NCI-H2171 (cell line): Measurements from ENCODE around the gene NCOA1.
"Not testable (repeated sequence)": the region's sequence is repeated elsewhere in the genome, so short reads cannot be mapped to it uniquely, and the experiment has no call there.

Source experiments
- DNase-seq: peaks from one replicate; lab custom pipeline; 2025; lab: John Stamatoyannopoulos, UW

NCOA1 gene

DNA sequence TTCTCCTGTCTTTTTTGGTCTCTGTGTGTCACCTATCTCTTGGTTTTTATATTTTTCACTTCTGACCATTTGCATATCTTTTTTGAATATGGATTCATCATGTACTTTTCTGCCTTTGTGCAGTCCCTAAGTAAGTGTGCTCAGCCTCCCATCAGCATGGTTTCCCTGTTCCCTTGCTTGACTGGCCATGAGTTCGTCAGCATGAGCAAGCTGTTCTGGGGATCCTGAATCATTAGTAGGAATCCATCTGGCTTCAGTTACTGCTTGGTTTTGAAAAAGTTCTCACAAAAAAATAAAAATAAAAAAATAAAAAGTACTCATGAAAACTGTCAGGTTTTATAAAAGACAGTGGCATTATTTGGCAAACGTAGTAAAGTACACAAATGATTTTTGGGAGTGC lies 144.1 kb downstream of the NCOA1 start:
- DNase-seq: no peak

DNA sequence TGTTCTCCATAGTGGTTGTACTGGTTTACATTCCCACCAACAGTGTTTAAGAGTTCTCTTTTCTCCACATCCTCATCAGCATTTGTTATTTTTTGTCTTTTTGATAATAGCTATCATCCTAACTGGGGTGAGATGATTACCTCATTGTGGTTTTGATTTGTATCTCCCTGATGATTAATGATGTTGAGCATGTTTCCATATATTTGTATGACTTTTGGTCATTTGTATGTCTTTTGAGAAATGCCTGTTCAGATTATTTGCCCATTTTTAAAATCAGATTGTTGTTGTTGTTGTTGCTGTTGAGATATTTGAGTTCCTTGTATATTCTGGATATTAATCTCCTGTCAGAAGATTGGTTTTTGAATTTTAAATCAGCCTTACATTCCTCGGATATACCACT lies 147.5 kb downstream of the NCOA1 start:
- DNase-seq: no peak

DNA sequence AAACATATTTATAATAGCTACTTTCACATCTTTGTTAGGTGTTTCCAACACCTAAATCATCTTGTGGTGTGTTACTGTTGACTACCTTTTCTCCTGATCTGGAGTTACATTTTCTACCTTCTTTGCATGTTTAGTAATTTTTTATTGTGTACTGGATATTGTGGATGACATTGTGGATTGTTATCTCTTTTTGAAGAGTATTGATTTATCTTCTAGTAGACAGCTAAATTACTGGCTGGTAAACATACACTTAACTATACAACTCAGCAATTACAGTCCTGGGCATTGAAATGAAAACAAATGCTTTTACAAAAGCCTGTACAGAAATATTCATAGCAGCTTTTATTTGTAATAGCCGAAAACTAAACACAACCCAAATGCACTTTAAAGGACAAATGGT lies 151.3 kb downstream of the NCOA1 start:
- DNase-seq: no peak

DNA sequence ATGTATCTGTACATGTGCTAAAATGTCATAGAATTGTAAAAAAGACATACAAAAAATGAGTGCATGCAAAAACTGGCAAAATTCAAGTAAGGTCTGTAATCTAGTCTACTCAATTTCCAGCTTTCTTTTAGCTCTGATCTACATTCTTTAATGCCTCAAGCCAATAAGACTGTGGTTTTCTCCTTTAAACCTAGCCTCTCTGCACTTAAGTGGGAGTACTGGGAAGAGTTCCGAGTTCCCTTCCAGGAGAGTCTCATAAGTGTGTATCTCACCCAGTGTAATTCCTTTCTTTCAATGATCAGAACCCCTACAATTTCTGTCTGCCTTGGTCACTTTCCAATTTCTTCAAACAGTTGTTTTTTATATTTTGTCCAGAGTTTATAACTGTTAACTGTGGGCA lies 152.0 kb downstream of the NCOA1 start:
- DNase-seq: no peak

DNA sequence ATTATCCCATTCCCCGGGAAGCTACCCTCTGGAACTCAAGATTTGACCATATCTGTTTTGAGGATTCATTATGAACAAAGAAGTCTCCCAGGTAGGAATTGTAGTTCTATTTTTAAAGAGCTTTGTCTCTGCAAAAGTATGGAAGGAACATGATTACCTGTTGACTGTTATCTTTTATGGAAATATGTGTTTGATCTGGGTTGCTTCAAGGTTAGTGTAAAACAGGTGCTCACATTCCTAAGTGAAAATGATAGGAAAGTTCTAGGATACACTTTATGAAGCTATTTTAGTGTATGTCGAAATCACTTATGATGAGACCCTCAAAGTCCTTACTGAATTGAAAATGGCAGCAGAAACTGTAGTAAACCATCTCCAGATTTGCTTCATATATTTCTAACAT lies 153.0 kb downstream of the NCOA1 start:
- DNase-seq: no peak

DNA sequence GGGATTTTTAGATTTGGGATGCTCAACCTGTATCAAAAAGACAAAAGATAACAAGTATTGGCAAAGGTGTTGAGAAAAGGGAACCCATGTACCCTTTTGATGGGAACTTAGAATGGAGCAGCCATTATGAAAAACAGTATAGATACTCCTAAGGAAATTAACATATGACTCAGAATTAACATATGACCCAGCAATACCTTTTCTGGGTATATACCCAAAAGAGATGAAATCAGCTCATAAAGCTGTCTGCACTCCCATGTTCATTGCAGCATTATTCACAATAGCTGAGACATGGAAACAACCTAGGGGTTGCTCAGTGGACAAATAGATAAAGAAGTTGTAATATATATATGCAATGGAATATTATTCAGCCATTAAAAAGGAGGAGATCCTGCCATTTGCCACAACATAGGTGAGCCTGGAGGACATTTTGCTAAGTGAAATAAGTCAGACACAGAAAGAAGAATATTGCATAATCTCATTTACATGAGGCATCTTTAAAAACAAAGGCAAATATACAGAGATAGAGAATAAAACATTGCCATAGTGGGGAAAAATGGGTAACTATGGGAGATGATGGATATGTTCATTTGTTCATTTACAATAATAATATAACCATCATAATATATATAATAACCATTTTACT lies 160.1 kb downstream of the NCOA1 start:
- no peak for DNase-seq

DNA sequence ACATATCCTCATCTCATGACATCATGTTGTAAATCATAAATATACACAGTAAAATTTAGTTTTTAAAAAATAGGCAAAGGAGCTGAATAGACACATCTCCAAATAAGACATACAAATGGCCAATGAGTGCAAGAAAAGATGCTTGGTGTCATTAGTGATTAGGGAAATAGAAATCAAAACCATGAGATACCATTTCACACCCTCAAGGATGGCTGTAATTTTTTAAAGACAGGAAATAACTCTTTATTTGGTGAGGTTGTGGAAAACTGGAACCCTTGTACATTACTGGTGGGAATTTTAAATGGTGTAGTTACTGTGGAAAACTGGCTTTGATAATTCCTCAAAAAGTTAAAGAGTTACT lies 160.6 kb downstream of the NCOA1 start:
- DNase-seq: no peak

DNA sequence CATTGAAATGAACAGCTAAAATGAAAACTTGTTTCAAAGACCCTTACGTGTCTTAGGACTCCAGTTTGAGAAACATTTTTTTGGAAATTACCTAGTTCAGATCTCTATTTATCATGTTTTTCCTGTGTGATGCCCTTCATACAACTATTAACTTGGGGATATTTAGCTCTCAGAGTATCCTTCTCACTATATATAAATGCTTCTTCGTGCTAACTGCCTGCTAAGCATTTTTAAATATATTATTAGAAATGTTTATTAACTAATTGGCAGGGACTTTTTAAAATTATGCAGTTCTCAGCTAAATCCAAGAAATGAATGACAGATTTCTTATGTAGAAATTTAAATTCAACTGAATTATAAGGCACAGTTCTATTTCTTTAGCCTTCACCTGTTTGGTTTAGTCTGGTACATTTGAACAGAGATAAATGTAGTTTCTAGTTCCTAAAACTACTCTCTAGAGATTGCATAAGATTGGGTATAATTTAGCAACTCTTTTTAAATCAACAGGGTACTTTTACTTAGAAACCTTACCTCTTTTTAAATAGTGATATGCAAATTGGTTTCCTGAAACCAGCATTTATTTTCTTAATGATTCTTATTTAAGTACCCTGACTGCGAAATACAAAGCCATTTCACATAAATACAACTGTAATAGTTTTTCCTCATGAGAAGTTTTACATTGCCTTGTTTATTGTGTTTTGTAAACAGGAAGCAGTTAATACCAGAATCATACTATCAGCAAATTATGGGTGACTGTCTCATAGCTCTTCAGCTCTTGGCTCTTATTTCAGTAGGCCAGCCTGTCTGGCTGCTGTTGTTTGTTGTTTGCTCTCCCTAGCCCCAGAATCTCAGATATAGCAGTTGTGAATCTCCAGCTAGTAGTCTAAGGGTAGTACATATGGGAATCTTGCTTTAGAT lies 161.5 kb downstream of the NCOA1 start:
- no peak for DNase-seq

DNA sequence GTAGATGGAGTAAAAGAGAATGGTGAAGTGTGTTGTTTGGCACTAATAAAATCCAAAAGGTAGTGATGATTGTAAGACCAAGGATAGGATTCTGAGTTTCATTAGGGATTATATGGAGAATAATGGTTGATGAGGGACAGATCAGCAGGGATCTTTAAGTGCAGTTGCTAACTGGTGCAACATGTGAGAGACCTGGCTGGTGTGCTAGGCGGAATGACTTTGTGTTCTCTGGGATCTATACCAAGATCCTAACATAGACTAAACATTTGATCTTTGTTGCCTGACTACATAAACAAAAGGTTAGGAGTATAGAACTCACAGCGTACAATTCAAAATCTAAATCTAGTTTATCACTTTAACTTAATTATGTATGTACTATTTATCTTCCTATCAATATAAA lies 166.8 kb downstream of the NCOA1 start:
- no peak for DNase-seq

DNA sequence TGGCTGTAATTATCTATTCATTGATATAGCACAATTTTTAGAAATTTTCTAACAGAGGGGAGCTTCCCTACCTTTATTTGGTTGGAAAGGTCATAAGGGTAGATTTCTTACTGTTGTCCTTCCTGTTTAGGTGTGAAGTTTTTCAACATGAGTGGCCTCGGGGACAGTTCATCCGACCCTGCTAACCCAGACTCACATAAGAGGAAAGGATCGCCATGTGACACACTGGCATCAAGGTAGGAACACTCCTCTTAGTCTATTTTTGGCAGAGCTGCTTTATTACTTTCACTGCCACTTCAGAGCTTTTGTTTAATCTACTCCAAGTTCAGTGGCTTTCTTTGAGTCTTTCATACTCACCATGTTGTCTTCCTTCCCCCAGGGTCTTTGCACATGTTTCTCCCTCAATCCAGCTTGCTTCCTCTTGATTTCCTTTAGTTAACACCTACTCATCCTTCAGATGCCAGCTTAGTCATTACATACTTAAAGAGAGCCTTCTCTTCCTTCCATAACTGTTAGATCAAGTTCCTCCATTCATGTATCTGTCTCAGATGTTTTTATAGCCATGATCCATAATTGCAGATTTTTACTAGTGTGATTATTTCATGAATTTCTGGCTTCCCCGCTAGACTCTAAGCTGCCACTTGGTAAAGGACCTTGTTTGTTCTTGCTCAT lies 167.6 kb downstream of the NCOA1 start:
- no peak for DNase-seq

DNA sequence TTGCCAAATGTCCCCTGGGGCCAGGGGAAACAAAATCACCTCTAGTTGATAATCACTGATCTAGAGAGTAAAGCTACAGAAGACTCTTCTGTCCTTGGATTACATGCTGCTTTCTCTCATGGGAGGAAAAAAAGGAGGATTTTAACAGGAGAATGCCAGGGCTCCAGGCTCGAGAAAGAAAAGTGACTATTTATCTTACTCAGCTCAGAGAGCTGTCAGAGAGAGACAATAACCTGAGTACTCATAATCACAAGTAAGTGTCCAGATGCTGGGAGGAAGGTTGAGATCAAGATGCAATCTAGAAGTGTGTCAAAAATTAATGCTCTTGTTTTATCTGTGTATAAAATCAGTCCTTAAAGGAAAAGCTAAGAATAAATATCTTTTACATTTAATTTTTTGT lies 168.8 kb downstream of the NCOA1 start:
- DNase-seq: no peak

DNA sequence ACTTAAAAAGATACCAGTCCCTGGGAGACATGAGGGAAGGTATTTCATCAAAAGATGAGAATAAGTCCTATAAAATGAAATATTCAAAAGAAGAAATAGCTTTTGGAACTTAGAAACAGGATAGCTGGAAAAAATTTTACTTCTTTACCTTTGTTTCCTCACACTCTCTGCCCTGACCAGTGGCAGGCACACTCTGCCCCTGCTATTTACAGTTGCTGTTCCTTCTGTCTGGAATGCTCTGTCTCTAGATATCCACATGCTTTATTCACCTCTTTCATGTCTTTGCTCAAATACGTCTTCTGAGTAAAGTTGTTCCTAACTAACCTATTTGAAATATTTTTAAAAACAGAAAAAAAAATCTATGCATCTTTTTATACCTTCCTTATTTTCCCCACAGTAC lies 176.5 kb downstream of the NCOA1 start:
- no peak for DNase-seq

DNA sequence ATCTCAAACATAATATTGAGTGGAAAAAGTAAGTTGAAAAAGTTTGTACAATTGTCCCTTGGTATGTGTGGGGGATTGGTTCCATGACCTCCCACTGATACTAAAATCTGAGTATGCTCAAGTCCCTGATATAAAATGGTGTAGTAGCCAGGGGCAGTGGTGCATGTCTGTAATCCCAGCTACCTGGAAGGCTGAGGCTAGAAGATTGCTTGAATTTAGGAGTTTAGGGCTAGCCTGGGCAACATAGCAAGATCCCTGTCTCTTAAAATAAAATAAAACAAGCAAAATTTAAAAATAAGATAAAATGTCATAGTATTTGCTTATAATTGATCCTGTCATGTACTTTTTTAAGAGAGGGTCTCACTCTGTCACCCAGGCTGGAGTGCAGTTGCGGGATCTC lies 180.2 kb downstream of the NCOA1 start:
- no peak for DNase-seq

DNA sequence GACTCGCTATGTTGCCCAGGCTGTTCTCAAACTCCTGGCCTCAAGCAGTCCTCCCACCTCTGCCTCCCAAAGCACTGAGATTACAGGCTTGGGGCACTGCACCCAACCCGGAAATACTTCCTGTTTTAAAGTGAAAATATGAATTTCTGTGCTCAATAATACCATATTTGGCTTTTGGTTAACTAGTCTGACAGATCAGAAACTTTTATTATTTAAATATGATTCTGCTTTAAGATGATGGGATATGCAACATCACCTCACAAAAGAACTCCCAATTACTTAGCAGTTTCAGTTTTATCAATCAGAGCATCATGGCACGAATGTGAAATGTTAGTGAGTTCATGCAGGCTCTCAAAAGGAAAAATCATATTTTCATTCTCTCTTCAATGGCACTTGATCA lies 181.5 kb downstream of the NCOA1 start:
- no peak for DNase-seq

DNA sequence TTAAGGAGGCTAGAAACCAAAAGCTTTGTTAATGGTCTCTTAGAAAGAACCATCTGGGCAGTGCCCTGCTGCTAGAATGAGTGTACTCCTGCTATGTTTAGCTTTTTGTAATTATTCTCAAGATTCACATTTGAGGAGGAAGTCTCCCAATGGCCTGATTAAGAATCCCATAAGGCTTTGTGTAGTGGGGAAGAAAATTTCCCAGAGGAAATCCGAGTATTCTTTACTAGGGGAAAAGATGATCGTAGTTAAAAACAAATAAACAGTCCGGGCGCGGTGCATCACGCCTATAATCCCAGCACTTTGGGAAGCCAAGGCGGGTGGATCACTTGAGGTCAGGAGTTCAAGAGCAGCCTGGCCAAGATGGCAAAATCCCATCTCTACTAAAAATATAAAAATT lies 184.3 kb downstream of the NCOA1 start:
- DNase-seq: no peak

DNA sequence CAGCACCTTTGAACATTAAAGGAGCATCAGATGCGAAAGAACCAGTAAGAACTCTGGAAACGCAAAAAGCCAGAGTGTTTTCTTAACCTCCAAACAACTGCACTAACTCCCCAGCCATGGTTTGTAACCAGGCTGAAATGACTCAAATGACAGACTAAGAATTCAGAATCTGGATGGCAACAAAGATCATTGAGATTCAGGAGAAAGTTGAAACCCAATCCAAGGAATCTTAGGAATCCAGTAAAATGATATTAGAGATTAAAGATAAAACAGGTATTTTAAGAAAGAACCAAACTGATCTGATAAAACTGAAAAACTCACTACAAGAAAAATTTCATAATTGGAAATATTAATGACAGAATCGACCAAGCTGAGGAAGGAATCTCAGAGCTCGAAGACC lies 185.4 kb downstream of the NCOA1 start:
- no peak for DNase-seq

DNA sequence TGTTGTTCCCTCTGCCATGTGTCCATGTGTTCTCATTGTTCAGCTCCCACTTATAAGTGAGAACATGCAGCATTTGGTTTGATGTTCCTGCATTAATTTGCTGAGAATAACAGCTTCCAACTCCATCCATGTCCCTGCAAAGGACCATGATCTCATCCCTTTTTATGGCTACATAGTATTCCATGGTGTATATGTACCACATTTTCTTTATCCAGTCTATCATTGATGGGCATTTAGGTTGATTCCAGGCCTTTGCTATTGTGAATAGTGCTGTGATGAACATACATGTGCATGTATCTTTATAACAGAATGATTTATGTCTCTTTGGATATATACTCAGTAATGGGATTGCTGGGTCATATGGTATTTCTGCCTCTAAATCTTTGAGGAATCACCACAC lies 187.0 kb downstream of the NCOA1 start:
- DNase-seq: not testable (repeated sequence)

DNA sequence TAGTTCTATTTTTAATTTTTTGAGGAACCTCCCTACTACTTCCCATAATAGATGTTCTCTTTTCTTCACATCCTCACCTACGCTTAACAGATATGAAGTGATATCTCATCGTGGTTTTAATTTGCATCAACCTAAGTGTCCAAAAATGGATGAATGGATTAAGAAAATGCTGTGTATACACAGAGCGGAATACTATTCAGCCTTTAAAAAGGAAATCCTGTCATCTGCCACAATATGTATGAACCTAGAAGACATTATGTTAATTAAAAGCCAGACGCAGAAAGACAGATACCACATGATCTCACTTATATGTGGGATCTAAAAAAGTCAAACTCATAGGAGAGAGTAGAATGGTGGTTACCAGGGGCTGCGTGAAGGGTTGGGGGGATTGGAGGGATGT lies 189.1 kb downstream of the NCOA1 start:
- DNase-seq: no peak

DNA sequence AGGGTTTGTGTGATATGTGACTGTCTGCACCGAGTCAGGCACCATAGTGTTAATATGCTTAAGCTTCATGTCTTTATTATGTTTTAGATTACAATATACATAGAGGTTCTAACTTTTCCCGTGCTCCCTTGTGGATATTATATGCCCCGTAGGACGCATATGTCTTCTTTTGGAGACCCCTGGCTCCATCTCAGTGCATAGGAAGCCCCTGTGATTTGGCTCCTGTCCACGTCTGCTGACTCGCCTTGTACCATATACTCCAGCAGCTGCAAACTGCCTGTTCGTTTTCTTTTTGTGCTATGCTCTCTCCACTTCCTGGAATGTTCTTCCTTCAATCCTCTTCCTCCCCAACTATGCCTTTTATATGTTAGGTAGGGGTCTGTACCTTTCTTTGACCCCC lies 191.2 kb downstream of the NCOA1 start:
- no peak for DNase-seq

DNA sequence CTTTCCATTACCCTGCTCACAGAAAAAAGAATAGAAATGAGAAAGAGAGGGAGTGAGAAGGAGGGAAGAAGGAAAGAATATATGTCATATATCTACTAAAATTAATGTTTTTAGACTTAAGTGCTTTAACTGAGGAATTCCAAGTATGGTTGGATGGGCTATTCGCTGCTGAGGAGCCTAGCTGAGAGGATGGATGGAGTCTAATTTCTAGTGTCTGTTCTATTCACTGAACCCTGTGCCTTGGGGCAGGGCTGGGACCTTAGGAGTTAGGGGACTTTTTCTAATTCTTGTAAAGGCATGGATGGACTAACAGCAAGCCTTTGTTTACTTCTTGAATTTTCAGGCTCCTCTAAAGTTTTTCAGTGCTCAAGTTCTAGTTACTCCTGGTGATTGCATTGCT lies 192.4 kb downstream of the NCOA1 start:
- no peak for DNase-seq

DNA sequence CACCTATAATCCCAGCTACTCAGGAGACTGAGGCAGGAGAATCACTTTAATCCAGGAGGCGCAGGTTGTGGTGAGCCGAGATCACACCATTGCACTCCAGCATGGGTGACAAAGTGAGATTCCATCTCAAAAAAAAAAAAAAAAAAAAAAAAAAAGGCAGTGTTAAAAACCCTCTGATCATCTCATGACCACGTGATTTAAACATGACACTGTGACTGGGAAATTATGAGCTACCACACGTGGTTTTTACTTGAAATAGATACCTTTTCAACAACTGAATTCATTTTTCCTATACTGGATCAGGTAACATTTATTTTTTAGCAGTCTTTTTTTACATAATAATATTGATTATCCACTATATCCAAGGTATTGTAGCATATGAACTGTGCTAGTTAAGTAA lies 199.5 kb downstream of the NCOA1 start:
- peak; percentile 13 for DNase-seq

DNA sequence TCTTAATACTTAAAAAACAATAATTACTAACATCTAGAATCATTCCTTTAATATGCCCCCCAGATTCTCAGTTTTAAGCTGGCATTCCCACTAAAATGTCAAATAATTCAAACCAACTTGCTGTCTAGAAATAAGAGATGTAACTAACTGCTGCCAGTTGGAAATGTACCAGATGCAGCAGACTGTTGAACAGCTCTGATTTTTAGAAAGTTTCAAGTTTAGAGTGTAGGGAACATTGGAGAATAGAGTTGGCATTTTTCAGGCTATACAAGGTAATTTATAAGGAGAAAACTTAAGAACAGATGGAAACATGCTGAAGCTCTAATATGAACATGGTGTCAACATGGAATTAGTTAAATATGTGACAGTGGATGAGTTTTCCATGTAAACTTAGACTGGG lies 200.8 kb downstream of the NCOA1 start:
- no peak for DNase-seq

DNA sequence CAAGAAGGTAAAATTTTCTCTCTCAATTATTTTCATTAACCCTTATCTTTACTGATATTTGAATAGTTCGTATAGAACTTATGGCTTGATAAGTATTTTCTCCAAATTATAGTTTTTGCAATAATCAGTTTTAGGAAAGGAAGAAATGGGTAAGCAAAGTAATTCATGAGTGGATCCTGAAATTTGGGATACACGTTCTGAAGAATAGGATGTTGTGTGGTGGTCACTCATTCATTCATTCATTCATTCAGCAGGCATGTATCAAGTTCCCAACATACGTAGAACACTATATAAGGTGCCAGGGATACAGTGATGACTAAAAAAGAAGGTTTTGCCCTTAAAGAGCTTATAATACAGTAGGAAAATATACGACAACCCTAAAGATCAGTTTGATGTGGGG lies 206.7 kb downstream of the NCOA1 start:
- DNase-seq: no peak
